Measurements from ENCODE around the gene RFT1. TPM values are rescaled to one million over a fixed set of nuclear protein-coding genes. Genes with fewer than 3 reads are reported as not detected.

The RFT1 gene
- total RNA-seq, 1 experiment from 2014 or later, result 33.6 TPM

- Histone ChIP-seq H3K9me3 (ENCODE audit: control insufficient read depth in 1 of 2, insufficient read depth in 1 of 2, low read depth in 1 of 2, low read length in 2 of 2) (no peaks in the 10 kb centered on the region), H3K9me2 (ENCODE audit: insufficient read depth) (no peaks in the 10 kb centered on the region), H2AFZ (ENCODE audit: low read depth, low read length, poor library complexity, severe bottlenecking) (no peak overlapping the region), H3K27ac (ENCODE audit: low read depth, low read length) (no peak overlapping the region), H3K4me3 (replicated peaks in 1 of 2; ENCODE audit: low read depth in 1 of 2, low read length in 2 of 2) (no peak overlapping the region), H3K9ac (ENCODE audit: low read length) (no peak overlapping the region), H4K20me1 (ENCODE audit: insufficient read depth) (no peaks in the 10 kb centered on the region), H3K79me2 (ENCODE audit: insufficient read depth, low read length) (peaks cover 9% of the 10 kb centered on the region; the same call in 1 of the 2 replicates), H3K4me2 (ENCODE audit: low read length) (no peak overlapping the region), H3K27me3 (ENCODE audit: insufficient read depth, low read length) (no peaks in the 10 kb centered on the region), H3K4me1 (ENCODE audit: control insufficient read depth in 1 of 2, insufficient read depth in 2 of 2, low read length in 2 of 2) (no peaks in the 10 kb centered on the region; a peak in 1 of 4 replicates), H3K36me3 (ENCODE audit: control insufficient read depth in 1 of 2, insufficient read depth in 2 of 2, low read length in 2 of 2) (peaks cover 8 to 11% of the 10 kb centered on the region in 2 experiments; a peak in 3 of 4 replicates)
- no TSS peak for BruUV-seq (replicated peaks)
- ChIA-PET POLR2A (no interaction called here), CTCF (no interaction called here), RAD21 (ENCODE audit: low non-redundant PET in 1 of 2, low total read pairs in 2 of 2, uncharacterized antibody in 2 of 2, unreplicated experiment in 2 of 2) (no interaction called here)
- TF ChIP-seq SIN3A (IDR thresholded peaks at IDR 0.05; ENCODE audit: low read depth) (no peak), SP1 (IDR thresholded peaks at IDR 0.05; ENCODE audit: low read depth) (no peak), CTCF (IDR thresholded peaks at IDR 0.05 in 2 of 3, conservative IDR thresholded peaks at IDR 0.05 in 1 of 3; ENCODE audit: borderline replicate concordance in 1 of 3, insufficient read depth in 1 of 3, low read depth in 2 of 3, low read length in 2 of 3) (no peak), POLR2A (IDR thresholded peaks at IDR 0.05; ENCODE audit: borderline replicate concordance, extremely low read depth, insufficient read depth, insufficient read length) (no peak)
- ATAC-seq (no peak), DNase-seq (ENCODE audit: low read depth, low spot score) (no peak)
- intact Hi-C loops (cut with micrococcal nuclease), result no loop called here
Measured at GRCh38 chr3:53178246-53178645, 48.0 kb upstream of the RFT1 start.

DNA sequence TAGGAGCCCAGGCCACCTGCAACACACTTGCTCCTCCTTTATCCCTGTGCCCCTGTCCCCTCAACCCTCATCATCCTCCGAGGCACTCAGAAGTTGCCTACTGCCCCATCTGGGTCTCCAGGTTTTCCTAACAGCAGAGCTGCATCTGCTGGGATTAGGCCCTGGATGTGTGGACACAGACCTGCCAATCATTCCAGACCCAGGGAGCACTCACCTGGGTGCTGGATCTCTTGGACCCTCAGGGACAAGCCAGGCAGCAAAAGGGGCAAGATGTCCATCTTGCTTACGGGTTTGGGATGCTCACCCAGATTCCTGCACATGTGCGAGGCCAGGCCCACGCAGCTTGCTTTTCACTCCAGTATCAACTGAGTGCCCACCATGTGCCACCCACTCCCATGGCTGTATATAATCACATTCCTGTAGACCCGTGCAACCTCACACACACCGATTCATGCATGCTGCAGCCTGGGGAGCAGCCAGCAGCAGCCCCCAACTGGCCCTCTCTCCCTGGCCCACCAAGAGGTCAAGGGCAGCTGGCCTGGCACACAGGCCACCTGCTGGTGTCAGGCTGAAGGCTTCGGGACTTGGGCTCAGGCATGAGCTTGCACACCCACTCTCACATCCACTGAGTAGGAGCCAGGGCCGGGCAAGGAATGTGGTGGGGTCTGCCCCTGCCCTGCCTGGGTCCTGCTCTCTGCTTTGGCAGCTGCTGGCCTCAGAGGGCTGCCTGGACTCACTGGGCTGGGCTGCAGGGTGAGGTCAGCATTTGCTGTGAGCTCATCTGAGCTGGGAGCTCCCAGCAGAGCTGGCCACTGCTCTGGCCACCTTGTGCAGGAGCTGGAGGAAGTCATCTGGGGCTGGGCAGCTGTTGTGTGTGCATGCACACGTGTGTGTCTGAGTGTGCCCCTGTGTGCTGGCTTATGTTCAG is 45.6 kb upstream of the RFT1 start:
- ChIA-PET POLR2A (no interaction called here), CTCF (no interaction called here), RAD21 (ENCODE audit: low non-redundant PET in 1 of 2, low total read pairs in 2 of 2, uncharacterized antibody in 2 of 2, unreplicated experiment in 2 of 2) (no interaction called here)
- Histone ChIP-seq H3K36me3 (ENCODE audit: control insufficient read depth in 1 of 2, insufficient read depth in 2 of 2, low read length in 2 of 2) (peaks cover 5 to 8% of the 10 kb centered on the region in 2 experiments; a peak in 3 of 4 replicates), H2AFZ (ENCODE audit: low read depth, low read length, poor library complexity, severe bottlenecking) (no peak overlapping the region), H3K4me2 (ENCODE audit: low read length) (no peak overlapping the region), H3K79me2 (ENCODE audit: insufficient read depth, low read length) (peaks cover 20% of the 10 kb centered on the region; the same call in 1 of the 2 replicates), H4K20me1 (ENCODE audit: insufficient read depth) (no peaks in the 10 kb centered on the region), H3K4me3 (replicated peaks in 1 of 2; ENCODE audit: low read depth in 1 of 2, low read length in 2 of 2) (no peak overlapping the region), H3K9ac (ENCODE audit: low read length) (no peak overlapping the region), H3K9me2 (ENCODE audit: insufficient read depth) (no peaks in the 10 kb centered on the region), H3K27me3 (ENCODE audit: insufficient read depth, low read length) (no peaks in the 10 kb centered on the region), H3K4me1 (ENCODE audit: control insufficient read depth in 1 of 2, insufficient read depth in 2 of 2, low read length in 2 of 2) (no peaks in the 10 kb centered on the region; a peak in 1 of 4 replicates), H3K9me3 (ENCODE audit: control insufficient read depth in 1 of 2, insufficient read depth in 1 of 2, low read depth in 1 of 2, low read length in 2 of 2) (no peaks in the 10 kb centered on the region), H3K27ac (ENCODE audit: low read depth, low read length) (no peak overlapping the region)
- no peak for DNase-seq (ENCODE audit: low read depth, low spot score)
- no peak for ATAC-seq
- intact Hi-C loops (cut with micrococcal nuclease), result no loop called here
- BruUV-seq (replicated peaks), result no TSS peak
- TF ChIP-seq RAD21 (IDR thresholded peaks at IDR 0.05; ENCODE audit: low read depth), result no peak
- no peak for TF ChIP-seq ELF1 (IDR thresholded peaks at IDR 0.05; ENCODE audit: borderline replicate concordance, low read depth)
- no peak for TF ChIP-seq SRF (IDR thresholded peaks at IDR 0.05; ENCODE audit: low read depth)
- TF ChIP-seq TCF7L2 (IDR thresholded peaks at IDR 0.05; ENCODE audit: borderline replicate concordance, extremely low read depth, insufficient read depth, insufficient read length), result no peak
- TF ChIP-seq, protein P1, sequence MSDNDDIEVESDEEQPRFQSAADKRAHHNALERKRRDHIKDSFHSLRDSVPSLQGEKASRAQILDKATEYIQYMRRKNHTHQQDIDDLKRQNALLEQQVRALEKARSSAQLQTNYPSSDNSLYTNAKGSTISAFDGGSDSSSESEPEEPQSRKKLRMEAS (IDR thresholded peaks at IDR 0.05), result no peak
- TF ChIP-seq EZH2 (IDR thresholded peaks at IDR 0.05), result no peak
- TF ChIP-seq ATF3 (IDR thresholded peaks at IDR 0.05), result no peak
- TF ChIP-seq EZH2phosphoT487 (IDR thresholded peaks at IDR 0.05; ENCODE audit: borderline replicate concordance), result no peak
- no peak for TF ChIP-seq JUND (IDR thresholded peaks at IDR 0.05)
- no peak for TF ChIP-seq EGR1 (IDR thresholded peaks at IDR 0.05; ENCODE audit: low read depth)
- no peak for TF ChIP-seq ZFX (IDR thresholded peaks at IDR 0.05)
- no peak for TF ChIP-seq ZNF274 (IDR thresholded peaks at IDR 0.05; ENCODE audit: low read depth, low read length)
- TF ChIP-seq FOSL1 (IDR thresholded peaks at IDR 0.05; ENCODE audit: low read depth), result no peak
- no peak for TF ChIP-seq CBX3 (IDR thresholded peaks at IDR 0.05; ENCODE audit: low read depth)
- no peak for TF ChIP-seq POLR2A (IDR thresholded peaks at IDR 0.05; ENCODE audit: borderline replicate concordance, extremely low read depth, insufficient read depth, insufficient read length)
